ENCODE results near the gene ARNT2.

The ARNT2 gene

DNA sequence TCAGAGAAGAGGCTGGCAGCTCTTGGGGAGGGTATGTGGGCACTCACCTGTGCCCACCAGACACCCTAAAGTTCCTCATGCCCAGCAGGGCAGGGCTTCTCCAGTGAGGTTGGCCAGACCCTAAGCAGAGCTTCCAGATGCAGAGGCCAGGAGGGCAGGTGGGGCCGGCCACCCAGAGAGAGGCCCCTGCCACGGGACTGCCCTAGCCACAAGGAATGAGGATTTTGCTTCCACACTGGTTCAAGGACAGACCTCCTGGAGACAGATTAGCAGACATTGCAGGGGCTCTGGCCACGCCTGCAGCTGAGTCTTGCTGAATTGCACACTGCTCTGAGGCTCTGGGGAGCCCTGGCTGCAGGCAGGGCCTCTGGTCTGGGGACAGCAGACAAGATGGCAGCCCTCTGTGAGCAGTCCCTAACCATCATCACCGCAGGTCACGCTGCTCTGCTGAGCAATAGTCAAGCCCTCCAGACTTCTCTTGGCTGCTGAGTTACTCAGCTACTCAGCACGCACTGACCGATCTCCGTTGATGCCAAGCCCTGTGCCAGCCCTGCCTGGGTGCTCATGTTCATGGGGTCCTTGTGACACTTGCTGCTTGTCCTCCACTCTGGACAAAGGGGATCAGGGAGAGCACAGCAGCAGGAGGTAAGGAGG lies 173.5 kb downstream of the ARNT2 start:
- DNase-seq (ENCODE audit: low read depth), result no peak

DNA sequence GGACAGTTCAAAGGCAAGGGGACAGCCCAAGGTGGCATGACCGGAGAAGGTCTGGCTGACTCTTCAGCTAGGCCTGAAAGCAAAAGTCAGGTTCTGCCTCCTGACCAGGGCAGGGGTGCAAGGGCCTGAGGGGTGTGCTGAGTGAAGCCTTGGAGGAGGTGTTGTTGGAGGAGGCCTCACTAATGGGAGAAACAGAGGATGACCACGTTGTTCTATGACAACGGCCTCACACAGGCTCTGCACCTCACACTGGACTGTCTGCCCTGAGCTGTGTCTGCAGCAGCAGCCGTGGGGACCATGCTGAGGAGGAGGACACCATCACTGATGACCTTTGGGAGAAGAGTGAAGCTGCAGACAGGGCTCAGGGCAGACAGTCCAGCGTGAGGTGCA lies 174.0 kb downstream of the ARNT2 start:
- no peak for DNase-seq (ENCODE audit: low read depth)

DNA sequence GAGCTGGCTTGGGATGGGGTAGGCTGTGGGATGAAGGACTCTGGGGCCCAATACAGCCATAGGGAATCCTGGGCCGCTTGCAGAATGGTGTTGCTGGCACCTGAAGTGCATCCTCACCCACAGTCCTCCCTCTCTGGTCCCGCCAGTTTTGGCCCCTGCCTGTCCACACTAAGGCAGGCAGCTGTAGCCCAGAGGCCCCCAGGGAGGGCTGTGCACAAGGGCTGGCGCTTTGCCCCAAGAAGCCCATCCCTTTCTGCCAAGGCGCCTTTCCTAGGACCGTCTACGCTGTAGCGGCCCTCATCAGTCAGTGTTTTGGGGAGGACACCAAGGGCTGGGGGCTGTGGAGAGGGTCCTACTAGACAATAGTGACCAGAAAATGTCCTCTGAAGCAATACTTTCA lies 174.7 kb downstream of the ARNT2 start:
- no peak for DNase-seq (ENCODE audit: low read depth)

DNA sequence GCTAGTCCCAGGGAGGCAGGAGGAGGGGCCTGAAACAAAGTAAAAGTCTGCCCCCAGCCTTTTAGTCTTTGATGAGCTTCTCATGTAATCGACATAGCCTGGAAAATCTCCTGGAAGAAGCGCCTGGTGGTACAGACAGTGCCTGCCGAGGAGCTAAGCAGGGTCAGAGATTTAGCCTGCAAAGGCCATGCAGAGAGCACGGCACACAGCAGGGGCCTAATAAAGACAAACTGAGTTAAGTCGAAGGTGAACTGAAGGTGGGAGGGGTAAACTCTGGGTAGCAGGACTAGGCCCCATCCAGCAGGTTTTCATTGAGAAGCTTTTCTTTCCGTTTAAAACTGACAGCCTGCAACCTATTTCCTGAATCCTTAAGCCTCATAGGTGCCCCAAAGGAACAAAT lies 175.4 kb downstream of the ARNT2 start:
- DNase-seq (ENCODE audit: low read depth), result no peak

DNA sequence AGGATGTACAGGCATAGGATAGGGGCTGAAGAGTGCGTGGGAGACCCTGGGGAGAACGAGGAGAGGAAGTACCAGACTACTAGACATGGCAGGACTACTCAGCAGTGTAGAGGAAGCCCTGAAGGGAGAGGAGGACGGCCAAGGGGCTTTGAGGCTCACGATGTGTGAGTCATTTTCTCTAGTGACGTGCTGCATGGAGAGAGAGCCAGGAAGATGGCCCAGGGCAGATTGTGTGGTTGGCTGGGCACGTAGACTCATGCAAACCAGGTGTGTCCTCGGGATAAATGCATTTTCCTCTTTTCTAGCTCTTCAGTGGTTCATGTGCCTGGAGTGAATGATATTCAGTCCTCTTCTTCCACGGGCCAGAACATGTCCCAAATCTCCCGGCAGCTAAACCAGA lies 175.9 kb downstream of the ARNT2 start:
- DNase-seq (ENCODE audit: low read depth), result no peak

DNA sequence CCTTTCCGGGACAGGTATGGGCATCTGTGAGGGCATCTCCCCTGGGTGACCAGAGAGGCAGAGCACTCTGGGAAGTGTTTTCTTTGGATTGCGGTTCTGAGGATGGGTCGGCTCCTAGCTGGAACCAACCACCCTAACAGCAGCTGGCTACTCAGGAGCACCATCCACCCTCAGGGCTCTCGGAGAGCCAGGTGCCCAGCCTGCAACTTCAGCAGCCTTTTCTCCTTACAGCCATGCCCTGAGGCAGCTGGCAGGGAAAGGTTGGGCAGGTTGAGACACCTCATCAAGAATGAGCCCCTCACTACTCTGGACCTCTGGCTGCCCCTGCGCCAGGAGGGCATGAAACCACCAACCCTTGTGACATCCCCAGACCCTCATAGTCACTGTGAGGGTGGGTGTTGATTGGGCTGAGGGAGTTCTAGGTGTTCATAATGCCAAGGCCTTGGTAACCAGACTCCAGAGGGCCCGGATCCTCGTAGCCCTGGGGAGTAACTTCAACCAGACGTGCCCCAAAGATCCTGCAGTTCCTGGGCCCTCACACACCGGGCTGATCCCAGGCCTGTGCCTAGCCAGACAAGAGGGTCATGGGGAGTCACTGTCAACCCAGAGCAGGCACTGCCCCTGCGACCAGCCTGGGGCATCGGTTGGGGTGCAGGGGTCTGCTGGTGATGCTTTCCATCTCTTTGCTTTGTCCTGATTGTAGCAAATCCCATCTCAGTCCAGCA lies 176.5 kb downstream of the ARNT2 start:
- DNase-seq (ENCODE audit: low read depth), result no peak

DNA sequence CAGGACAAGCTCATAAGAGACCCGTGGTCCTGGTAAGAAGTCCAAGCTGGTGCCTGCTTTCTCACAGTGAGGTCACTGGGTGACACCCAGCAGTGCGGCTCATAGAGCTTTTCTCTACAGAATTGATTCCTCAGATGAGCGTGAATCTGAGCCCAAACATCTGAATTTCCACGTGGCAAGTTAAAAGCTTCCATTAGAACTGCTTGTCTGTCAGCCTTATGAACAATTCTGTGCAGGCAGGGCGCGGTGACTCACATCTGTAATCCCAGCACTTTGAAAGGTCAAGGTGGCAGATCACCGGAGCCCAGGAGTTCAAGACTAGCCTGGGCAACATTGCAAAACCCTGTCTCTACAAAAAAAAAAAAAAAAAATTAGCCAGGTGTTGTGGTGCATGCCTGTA lies 177.8 kb downstream of the ARNT2 start:
- DNase-seq (ENCODE audit: low read depth), result no peak

DNA sequence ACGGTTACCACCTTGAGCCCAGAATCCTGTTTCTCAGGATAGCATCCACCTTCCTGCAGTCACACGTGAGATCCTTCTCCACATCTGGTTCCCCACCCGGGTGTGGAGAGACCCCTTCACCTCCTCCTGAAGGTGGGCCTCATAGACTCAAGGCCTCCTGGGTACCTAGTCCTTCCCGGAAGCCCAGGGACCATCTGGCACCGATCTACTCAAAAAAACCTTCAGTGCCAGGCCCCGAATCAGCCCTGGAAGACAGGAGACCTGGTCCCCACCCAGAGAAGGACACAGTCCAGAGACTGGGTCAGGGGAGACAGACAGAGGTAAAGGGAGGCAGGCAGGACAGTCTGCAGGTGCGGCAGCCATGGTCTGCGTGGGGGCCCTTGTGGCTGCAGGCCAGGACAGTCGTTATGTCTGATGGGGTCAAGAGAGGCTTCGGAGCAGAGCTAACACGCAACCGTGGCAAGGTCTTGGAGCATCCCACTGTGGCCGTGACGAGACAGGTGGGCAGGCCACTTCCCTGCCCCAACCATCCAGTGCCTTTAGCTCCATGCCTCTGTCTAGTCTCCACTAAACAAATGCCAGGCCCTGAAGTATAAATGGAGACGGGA lies 178.7 kb downstream of the ARNT2 start:
- DNase-seq (ENCODE audit: low read depth), result no peak

DNA sequence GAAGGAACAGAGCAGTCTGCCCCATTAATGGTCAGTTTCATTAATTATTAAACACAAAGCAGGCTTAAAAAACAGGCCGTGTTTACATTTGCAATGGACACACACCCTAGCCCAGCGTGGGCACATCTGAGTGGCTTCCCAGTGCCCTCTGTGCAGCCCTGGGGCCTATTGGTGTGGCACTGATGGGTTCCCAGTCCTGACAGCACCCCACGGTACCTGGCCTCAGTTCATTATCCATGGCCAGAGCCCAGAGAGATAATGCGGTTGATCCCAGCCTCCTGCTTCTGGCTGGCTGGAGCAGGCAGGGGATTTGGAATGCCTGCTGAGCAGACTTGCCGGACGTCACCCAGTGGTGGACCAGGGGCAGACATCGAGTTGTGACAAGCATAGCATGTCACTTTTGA lies 180.4 kb downstream of the ARNT2 start:
- no peak for DNase-seq (ENCODE audit: low read depth)

DNA sequence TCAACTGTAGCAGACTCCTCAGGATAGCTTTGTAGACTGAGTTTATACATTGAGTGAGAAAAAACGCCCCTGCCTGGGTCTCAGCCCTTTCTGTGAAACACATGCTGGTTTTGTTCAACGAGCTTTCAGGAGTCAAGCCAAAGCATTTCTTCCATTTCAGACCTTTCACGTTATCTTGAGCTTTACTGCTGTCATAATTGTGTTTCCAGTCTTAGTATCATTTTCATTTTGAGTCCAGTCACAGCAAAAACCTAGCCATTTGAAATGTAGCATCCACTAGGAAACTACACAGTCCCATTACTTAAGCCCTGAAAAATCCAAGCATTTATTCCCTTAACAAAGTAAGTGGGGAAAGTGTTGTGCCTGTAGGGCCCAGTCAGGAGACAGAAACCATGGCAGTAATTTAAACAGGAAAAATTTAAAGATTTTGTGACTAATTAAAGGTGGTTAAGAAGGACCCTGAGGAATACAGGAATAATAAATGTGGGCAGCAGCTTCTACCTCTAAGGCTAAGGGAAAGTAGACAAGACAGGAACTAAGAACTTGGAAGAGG lies 180.9 kb downstream of the ARNT2 start:
- DNase-seq (ENCODE audit: low read depth), result no peak

DNA sequence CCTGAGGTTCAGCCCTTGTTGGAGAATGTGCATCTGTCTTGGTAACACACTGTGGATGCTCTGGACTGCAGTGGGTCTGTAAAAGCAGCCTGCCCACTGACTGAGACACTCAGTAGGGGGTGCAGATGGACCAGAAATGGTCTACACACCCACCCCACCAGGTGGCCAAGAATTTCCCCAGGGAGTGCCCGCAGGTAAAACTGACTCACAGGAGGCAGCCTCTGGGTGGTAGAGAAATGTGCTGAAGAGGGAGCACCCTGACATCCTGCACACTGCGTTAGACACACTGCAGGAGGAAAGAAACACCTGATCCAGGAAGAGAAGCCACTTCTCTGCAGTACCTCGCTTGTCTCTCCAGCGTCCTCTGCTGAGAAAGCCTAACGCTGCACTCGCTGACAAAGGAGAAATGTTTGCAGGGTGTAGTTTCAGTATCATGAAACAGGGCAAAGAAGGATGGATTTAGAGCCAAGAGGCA lies 181.4 kb downstream of the ARNT2 start:
- no peak for DNase-seq (ENCODE audit: low read depth)

DNA sequence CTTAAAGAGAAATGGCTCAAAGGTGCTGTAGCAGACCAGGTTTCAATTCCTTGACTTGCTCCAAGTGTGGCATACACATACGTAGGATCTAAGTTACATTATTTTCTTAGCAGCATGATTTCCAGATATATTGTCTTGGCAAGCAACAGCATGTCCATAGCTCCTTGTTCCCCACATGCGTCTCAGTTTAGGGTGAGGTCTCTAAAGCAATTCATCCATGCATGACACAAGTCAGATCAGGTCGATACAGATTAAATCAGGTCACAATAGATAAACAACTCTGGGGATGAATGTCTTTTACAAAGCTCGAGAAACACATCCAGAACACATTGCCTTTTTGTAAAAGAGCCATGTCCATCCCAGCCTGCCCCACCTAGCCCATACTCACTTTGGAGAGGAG lies 182.0 kb downstream of the ARNT2 start:
- DNase-seq (ENCODE audit: low read depth), result no peak

DNA sequence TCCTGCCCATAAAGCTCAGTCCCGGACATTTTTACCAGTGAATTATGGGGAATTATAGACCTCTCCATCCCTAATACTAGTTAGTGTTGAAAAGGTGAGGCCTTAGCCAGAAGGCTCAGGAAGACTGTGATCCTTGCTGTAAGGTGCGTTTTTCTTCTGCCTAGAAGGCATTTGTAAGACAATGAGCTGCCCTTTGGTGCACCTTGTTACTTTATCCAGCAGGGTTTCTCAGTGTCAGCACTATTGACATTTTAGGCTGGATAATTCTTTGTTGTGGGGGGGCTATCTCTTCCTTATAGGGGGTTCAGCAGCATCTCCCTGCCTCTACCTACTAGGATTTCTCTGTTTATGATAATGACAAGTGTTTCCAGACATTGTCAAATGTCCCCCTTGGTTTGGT lies 182.8 kb downstream of the ARNT2 start:
- DNase-seq (ENCODE audit: low read depth), result no peak

DNA sequence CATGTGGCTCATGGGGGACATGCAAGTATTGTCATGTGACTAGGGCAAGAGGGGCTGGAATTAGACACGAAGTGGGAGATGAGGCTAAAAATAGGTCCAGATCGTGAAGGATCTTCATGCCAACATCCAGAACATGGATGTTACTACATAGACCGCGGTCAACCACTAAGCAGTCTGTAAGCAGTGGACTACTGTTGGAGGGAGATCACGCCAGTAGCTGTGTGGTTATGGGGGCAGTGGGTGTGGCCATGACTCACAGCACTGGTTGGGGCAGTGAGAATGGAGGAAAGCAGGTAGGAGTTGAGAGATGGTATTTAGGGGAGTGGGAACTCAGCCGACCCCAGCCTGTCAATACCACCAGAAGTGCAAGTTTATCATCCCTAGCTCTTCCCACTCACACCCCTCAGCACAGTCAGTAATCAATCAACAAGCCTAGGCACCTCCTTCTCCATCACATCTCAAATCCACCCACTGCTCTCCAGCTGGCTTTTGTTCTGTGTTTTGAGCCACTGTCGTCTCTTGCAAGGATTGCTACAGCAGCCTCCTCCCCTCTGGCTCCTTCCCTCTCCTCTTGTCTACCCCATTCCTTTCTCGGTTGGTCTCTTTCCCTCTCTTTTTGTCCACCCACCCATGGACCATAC lies 183.8 kb downstream of the ARNT2 start:
- DNase-seq (ENCODE audit: low read depth), result no peak

DNA sequence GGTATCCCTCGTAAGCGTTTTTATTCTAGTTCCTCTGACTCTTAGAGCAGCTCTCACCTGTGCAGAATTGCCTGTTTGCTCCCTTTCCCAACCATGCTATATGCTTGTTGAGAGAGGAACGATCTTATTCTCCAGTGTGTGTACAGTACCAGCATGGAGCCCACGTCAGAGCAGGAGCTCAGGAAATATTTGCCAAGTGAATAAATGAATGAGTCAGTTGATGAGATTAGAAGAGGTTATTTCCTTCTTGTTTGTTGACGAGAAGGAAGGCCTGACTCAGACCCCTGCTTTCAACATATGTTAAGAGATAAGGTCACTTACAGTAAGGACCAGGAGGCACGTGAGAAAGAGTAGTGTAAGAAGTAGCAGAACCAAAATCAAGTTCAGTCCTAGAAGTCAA lies 184.6 kb downstream of the ARNT2 start:
- DNase-seq (ENCODE audit: low read depth), result no peak

DNA sequence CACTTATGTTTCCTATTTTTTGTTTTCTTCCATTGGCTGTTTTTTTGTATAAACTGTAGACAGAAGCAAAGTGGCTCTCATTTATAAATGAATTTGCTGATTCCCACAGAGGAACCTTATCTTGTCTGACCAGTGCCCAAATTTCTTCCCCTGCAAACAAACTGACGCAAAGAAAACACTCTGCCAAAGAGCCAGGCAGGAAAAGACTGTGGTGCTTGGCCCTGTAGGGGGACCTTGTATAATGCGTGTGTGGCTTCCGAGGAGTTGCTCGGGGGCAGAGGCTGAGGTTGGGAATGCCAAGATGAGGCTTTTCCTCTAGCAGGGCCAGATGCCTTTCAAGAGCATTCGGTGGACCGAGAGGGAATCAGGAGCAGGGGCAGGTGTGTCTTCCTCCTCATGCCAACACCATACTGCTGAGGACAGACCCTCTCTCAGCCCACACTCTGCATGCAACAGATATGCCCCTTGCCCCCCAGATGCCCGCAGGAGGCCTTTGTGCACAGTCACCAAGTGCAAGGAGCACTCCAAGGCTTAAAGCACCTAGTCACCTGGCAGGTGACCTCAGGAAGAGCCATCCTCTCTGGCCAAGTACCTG lies 186.7 kb downstream of the ARNT2 start:
- DNase-seq (ENCODE audit: low read depth), result no peak

DNA sequence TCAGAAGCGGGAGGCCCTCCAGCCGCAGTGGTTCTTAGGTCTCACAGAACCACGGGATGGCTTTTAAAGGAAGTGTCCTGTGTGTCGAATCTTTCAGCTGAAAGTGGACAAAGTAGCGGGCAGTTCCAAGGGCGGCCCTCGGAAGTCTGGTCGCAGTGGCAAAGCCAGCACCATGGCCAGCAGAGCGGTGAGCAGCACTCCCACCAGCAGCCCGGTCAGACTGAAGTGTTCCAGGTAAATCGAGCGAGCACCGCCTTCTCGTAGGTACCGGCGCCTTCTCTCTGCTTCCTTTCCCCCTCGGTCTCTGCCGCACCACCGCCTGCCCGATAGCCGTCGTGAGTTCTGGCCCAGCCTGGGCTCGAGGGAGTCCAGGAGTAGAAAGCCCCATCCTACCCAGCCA lies 187.3 kb downstream of the ARNT2 start:
- DNase-seq (ENCODE audit: low read depth), result no peak

DNA sequence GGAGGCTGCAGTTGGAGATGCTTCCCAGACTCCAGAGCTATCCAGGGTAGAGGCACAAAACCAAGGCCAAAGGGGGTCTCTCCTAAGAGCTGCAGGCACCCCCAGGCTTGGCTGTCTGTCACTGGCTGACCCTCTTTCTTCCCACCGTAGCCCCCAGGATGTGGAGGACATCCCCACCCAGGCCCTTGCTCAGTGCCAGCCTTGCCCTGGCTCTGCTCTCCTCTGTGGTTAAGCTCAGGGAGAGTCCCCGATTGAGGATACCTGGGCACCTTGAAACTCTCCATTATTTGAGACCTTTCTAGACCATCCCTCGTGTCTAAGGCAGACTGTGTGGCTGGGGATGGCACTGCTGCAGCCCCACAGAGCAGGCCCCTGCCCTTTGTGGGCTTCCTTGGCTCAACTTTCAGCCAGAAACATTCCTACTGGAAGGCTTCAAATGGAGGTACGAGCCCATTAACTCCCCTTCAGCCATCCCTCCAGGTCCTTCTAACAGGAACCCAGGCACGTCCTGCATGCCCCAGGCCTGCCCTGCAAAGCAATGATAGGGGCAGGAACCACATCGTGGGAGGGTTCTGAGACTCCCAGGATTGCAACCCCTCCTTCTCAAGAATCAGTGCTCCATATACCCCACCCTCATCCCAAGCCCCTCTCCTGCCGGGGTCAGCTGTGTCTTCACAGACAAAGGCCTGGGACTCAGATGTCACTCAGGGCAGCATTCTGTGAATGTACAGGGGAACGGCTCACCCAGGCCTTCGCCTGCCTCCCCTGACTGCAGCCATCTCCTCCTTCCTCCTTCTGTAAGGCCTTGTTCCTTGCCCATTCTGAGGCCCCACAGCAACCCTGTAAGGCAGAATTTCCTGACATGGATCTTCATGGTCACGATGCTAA lies 188.0 kb downstream of the ARNT2 start:
- DNase-seq (ENCODE audit: low read depth), result no peak

DNA sequence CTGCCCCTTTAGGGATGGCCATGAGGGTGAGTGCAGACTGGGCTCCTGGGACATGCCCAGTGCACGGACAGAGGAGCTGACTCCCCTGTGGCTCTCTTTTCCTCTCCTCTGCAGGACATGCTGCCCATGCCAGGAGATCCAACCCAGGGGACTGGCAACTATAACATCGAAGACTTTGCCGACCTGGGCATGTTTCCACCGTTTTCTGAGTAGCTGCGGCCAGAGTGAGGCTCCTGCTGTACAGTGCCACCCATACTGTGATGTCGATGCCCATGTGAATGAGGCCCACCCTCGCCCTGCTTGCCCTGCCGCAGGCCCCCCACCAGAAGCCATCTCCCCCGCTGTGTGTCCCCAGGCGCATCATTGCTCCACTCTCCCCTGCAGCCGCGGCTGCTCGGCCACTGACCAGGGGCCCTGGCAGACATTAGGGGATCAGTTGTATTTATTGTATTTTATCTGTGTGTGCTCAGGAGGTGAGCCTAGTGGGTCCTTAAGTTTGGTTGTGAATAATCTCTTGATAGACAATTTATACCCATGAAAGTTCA lies 189.4 kb downstream of the ARNT2 start:
- DNase-seq (ENCODE audit: low read depth), result no peak

DNA sequence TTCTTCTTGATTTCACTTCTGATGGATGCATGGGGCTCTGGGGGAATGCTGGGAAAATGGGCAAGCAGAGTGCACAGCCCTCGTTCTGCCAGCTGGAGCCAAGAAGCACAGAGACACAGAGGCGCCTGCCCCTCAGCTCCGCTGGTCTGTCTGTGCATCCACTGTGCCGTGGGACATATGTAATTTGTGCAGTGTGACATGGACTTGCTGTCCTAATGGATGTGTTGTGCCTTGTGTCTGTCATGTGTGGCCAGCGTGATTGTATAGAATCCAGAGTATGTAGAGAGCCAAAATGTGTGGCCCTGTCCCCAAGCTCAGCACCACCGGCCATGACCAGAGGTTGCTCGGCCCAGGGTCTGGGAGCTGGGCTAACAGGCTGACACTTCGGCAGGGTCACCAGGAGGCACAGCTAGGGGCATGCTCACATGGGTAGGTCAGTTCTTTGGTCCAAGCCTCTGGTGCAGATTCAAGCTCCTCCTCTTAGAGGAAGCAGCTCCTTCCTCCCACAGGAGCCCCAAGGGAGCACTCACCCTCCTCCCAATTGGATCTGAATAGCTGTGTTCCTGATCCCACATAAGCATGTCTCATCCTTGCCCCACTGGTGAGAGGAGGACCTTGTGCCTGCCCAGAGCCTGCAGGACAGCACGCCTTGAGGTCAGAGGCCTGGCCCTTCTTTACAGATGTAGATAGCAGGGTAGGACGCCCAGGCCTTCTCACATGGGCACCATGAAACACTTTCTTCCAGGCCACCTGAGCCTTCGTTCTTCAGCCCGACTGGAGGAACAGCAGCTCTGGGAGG lies 190.1 kb downstream of the ARNT2 start:
- no peak for DNase-seq (ENCODE audit: low read depth)

All from activated T-helper 1 cell treated with Interleukin-2 at 50 U/mL for 16 hours (primary cell).